Thyroid gland (tissue), 4 donors: ENCODE data around the gene LIN37. TPM values are rescaled to one million over a fixed set of nuclear protein-coding genes. Genes with fewer than 3 reads are reported as not detected.

Experiments used
- DNase-seq, 2 donors: peaks; one replicate each; pipeline ENCODE4 v3.0.0-alpha.2; 2019
- H3K27ac ChIP-seq, 3 donors: fragments of 200-600 bp; sonication (generic); 1 replicate in 2 of 3; 2 replicates in 1 of 3; pipeline ENCODE4 v1.5.1; 2016 to 2019; ENCODE audit warnings: mild to moderate bottlenecking in 1 of 3, moderate library complexity in 1 of 3
- H3K27me3 ChIP-seq: fragments of 200-600 bp; sonication (generic); one replicate; pipeline ENCODE4 v1.5.1; 2019
- H3K36me3 ChIP-seq, 2 donors: fragments of 200-600 bp; sonication (generic); one replicate each; pipeline ENCODE4 v1.5.1; 2016 to 2019
- H3K4me1 ChIP-seq, 2 donors: fragments of 200-600 bp; sonication (generic); one replicate each; pipeline ENCODE4 v1.5.1; 2017 to 2019
- H3K4me3 ChIP-seq, 3 donors: fragments of 200-600 bp; sonication (generic); replicated peaks in 1 of 3; 1 replicate in 2 of 3; 2 replicates in 1 of 3; pipeline ENCODE4 v1.5.1; 2016; ENCODE audit warnings: mild to moderate bottlenecking in 1 of 3
- H3K9me3 ChIP-seq: fragments of 200-600 bp; sonication (generic); one replicate; pipeline ENCODE4 v1.5.1; 2017
- POLR2A ChIP-seq, 2 donors: fragments of 450-650 bp; IDR thresholded peaks; one replicate each; pipeline ENCODE4 v1.6.1; 2017; ENCODE audit warnings: antibody characterized with exemption in 2 of 2, mild to moderate bottlenecking in 2 of 2, moderate library complexity in 1 of 2
- WGBS, 2 donors: methylation state at CpG; one replicate each; pipeline ENCODE4 v1.1.5; 2017; 5-methylcytosine and 5-hydroxymethylcytosine counted together
- intact Hi-C: fragments of 100-400 bp; cut with DNase I; formaldehyde crosslinking; loops from one replicate; pipeline ENCODE4 v1.15.1; 2023
- total RNA-seq, 4 donors: library from RNA; depleted of rRNA; stranded (reverse); fragments of >200 nt; gene quantifications; one replicate each; pipeline ENCODE4 v1.2.3, GENCODE V29; 2016
- TF ChIP-seq, protein P1 (sequence below), 6 experiments: fragments of 200-600 bp in 3 of 6; fragments of 450-650 bp in 3 of 6; sonication (generic) in 3 of 6; IDR thresholded peaks; one replicate each; pipeline ENCODE4 v1.5.1; 2016 to 2019; ENCODE audit warnings: antibody characterized with exemption in 6 of 6, mild to moderate bottlenecking in 2 of 6, inconsistent platforms in 1 of 6, moderate library complexity in 1 of 6

Gene LIN37
- total RNA-seq, 4 donors from 2014 or later, result 8.2 to 21.5 (median 14.1) TPM

- Histone ChIP-seq H3K9me3 (no peaks in the 10 kb centered on the region), H3K36me3 (peaks cover 12 to 17% of the 10 kb centered on the region in 2 donors), H3K27me3 (no peaks in the 10 kb centered on the region), H3K4me1 (peaks cover 29 to 36% of the 10 kb centered on the region in 2 donors), H3K4me3 (no peak within 1 kb of the TSS), H3K27ac (no peak within 1 kb of the TSS)
- WGBS, 2 donors, result 75 to 95% methylated on average over 9 of the region's 9 CpGs
- intact Hi-C loops, result no loop called here
- no peak for TF ChIP-seq POLR2A (IDR thresholded peaks at IDR 0.05)
- TF ChIP-seq, protein P1, sequence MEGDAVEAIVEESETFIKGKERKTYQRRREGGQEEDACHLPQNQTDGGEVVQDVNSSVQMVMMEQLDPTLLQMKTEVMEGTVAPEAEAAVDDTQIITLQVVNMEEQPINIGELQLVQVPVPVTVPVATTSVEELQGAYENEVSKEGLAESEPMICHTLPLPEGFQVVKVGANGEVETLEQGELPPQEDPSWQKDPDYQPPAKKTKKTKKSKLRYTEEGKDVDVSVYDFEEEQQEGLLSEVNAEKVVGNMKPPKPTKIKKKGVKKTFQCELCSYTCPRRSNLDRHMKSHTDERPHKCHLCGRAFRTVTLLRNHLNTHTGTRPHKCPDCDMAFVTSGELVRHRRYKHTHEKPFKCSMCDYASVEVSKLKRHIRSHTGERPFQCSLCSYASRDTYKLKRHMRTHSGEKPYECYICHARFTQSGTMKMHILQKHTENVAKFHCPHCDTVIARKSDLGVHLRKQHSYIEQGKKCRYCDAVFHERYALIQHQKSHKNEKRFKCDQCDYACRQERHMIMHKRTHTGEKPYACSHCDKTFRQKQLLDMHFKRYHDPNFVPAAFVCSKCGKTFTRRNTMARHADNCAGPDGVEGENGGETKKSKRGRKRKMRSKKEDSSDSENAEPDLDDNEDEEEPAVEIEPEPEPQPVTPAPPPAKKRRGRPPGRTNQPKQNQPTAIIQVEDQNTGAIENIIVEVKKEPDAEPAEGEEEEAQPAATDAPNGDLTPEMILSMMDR (IDR thresholded peaks at IDR 0.05), result no peak
- peak in 1 of 2 donors; percentile 9 for DNase-seq
Measured at GRCh38 chr19:35742121-35742724, 6.2 kb upstream of the LIN37 start, which contains the start of gene IGFLR1. IGFLR1 (minus strand) TSS chr19:35742452; CDS start chr19:35741180, 1,272 bp downstream.

GRCh38 chr19:35743640-35744429 lies 4.5 kb upstream of the LIN37 start:
- intact Hi-C loops, result no loop called here
- WGBS, 2 donors, result 83 to 94% methylated on average over 14 to 19 of the region's 19 CpGs
- Histone ChIP-seq H3K27me3 (no peaks in the 10 kb centered on the region), H3K36me3 (peaks cover 0 to 5% of the 10 kb centered on the region in 2 donors), H3K4me3 (peak overlapping the region in 1 of 3 donors; percentile 78), H3K4me1 (peaks cover 32 to 40% of the 10 kb centered on the region in 2 donors), H3K9me3 (no peaks in the 10 kb centered on the region), H3K27ac (no peak overlapping the region)
- no peak for DNase-seq
- no peak for TF ChIP-seq POLR2A (IDR thresholded peaks at IDR 0.05)

DNA sequence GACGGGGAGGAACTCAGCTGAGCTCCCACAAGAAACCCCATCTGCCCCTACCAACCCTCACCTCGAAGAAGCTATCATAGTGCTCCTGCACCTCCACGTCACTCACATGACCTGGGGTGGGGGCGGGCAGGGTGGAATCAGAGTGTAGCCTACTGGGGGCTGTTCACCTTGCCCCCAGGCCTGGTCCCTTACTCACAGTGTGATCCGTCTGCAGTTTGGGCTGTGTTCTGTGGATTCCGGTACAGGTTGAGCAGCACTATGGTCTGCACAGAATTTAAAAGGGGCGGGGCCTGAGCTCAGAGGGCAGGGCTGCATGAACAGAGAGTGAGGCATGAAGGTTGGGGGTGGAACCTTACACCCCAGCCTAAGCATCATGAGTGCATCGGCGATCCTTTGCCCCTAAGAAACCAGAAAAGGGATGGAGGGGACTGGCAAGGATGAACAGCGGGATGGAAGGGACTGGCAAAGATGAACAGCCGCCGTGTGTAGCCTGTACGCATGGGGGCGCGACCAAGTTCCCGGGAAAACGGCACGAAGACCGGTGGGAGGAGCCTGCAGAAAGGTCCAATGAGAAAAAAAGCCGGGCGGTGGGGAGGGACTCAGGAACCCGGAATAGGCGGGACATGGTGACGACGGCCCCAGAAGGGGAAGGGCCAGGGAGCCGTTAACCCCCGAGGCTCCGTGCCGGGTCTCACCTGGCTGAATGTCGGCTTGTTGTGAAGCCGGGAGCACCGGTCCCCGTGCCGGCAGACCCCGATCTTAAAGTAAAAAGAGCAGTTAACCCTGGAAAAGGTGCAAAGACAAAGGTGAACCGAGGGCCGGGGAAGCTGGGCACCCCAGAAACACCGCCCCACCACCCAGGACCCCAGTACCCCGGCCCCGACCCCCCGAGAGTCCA lies 3.7 kb upstream of the LIN37 start:
- peak; percentile 96 for DNase-seq
- intact Hi-C loops, result no loop called here
- peak overlapping the region; percentile 76 to 92 (median 78) for H3K4me3 ChIP-seq
- TF ChIP-seq, protein P1 (IDR thresholded peaks at IDR 0.05), result peak in 3 of 6 experiments; percentile 18 to 36 (median 32)
- no peak for TF ChIP-seq POLR2A (IDR thresholded peaks at IDR 0.05)
- H3K27me3 ChIP-seq, result no peaks in the 10 kb centered on the region
- 7 to 8% methylated on average over 40 to 41 of the region's 41 CpGs for WGBS, 2 donors
- peaks cover 0 to 5% of the 10 kb centered on the region in 2 donors for H3K36me3 ChIP-seq
- H3K4me1 ChIP-seq, result peaks cover 34 to 42% of the 10 kb centered on the region in 2 donors
- no peaks in the 10 kb centered on the region for H3K9me3 ChIP-seq
- H3K27ac ChIP-seq, result peak overlapping the region; percentile 100

DNA sequence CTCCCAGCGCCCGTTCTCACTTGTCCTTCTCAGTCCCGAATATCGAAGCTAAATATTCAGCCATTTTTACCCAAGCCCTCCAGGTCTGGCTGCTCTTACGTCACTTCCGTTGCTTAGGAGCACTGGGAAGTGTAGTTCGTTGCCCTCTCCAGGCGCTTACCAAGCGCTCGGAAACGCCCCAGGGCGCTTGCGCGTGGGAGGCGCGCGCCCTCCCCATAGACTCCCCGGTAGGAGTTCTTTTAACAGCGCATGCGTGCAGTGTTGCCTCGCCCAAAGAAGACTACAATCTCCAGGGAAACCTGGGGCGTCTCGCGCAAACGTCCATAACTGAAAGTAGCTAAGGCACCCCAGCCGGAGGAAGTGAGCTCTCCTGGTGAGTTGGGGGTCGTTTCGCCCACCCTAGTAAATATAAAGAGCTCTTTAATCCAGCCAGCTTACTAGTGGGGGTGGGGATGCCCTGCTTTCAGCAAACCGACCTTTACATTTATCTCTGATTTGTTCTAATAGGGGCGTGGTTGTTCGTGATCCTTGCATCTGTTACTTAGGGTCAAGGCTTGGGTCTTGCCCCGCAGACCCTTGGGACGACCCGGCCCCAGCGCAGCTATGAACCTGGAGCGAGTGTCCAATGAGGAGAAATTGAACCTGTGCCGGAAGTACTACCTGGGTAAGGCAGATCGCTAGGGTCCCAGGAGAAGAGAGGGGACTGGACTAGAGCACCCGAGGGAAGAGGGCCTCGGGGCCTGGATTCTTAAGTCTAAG lies 2.9 kb upstream of the LIN37 start, which contains the start of the genes PSENEN and U2AF1L4:
PSENEN (plus strand) TSS at position 324 of the 759 bp plus-strand sequence; CDS start at position 604, 280 bp downstream.
U2AF1L4 (minus strand) TSS at position 91 of the 759 bp plus-strand sequence; CDS start at position 64, 27 bp downstream.
- no peaks in the 10 kb centered on the region for H3K27me3 ChIP-seq
- no peaks in the 10 kb centered on the region for H3K9me3 ChIP-seq
- peak within 1 kb of the TSS; percentile 76 to 92 (median 78) for H3K4me3 ChIP-seq
- peaks cover 28 to 42% of the 10 kb centered on the region in 2 donors for H3K4me1 ChIP-seq
- DNase-seq, result peak; percentile 98
- peak within 1 kb of the TSS; percentile 100 for H3K27ac ChIP-seq
- 0 to 1% methylated on average over 27 to 33 of the region's 40 CpGs for WGBS, 2 donors
- intact Hi-C loops, result no loop called here
- peaks cover 0 to 5% of the 10 kb centered on the region in 2 donors for H3K36me3 ChIP-seq
- TF ChIP-seq POLR2A (IDR thresholded peaks at IDR 0.05), result peak in 1 of 2 donors; percentile 49
- TF ChIP-seq, protein P1 (IDR thresholded peaks at IDR 0.05), result peak in 1 of 6 experiments; percentile 14
